Progenitor cell of endocrine pancreas (in vitro differentiated cells): ENCODE measurements around the gene LDLRAD4. TPM values are rescaled to one million over a fixed set of nuclear protein-coding genes. Genes with fewer than 3 reads are reported as not detected.

Experiments
- DNase-seq: peaks from one replicate; pipeline ENCODE4 v3.0.0; 2021; ENCODE audit warnings: low spot score; ENCODE audit not compliant: unreplicated experiment
- H3K27ac Mint-ChIP-seq: 2 replicates; pipeline ENCODE4 v1.8.0; 2021; ENCODE audit warnings: mild to moderate bottlenecking, moderate library complexity, mixed read lengths
- H3K27me3 Mint-ChIP-seq: 2 replicates; pipeline ENCODE4 v1.8.0; 2021; ENCODE audit warnings: mixed read lengths
- H3K36me3 Mint-ChIP-seq: 2 replicates; pipeline ENCODE4 v1.8.0; 2022; ENCODE audit warnings: mixed read lengths; ENCODE audit not compliant: insufficient read depth
- H3K4me1 Mint-ChIP-seq: 2 replicates; pipeline ENCODE4 v1.8.0; 2021; ENCODE audit warnings: low read depth, mixed read lengths
- H3K4me3 Mint-ChIP-seq: 2 replicates; pipeline ENCODE4 v1.8.0; 2021; ENCODE audit warnings: low read depth, mild to moderate bottlenecking, moderate library complexity, mixed read lengths
- H3K9me3 Mint-ChIP-seq: 2 replicates; pipeline ENCODE4 v1.8.0; 2021; ENCODE audit warnings: low read depth, mixed read lengths
- CTCF ChIP-seq: fragments of 200-600 bp; sonication (generic); IDR thresholded peaks from one replicate; pipeline ENCODE4 v1.5.0; 2021; ENCODE audit warnings: antibody characterized with exemption, mild to moderate bottlenecking; ENCODE audit not compliant: unreplicated experiment
- total RNA-seq: library from RNA; stranded (reverse); gene quantifications from 2 replicates; pipeline ENCODE4 v1.2.1, GENCODE V29; 2021

The LDLRAD4 gene
- total RNA-seq, 1 donor from 2014 or later, result 3.8 TPM

- Mint-ChIP-seq H3K27ac (no peak overlapping the region), H3K4me1 (no peaks in the 10 kb centered on the region), H3K36me3 (no peaks in the 10 kb centered on the region), H3K27me3 (no peaks in the 10 kb centered on the region), H3K9me3 (no peaks in the 10 kb centered on the region), H3K4me3 (no peak overlapping the region)
- no peak for TF ChIP-seq CTCF
- no peak for DNase-seq
Measured at GRCh38 chr18:13581496-13582177, 363.1 kb downstream of the LDLRAD4 start.

GRCh38 chr18:13582178-13582670 is 363.7 kb downstream of the LDLRAD4 start:
- no peak for DNase-seq
- no peaks in the 10 kb centered on the region for H3K4me1 Mint-ChIP-seq
- H3K9me3 Mint-ChIP-seq, result no peaks in the 10 kb centered on the region
- TF ChIP-seq CTCF, result no peak
- H3K27me3 Mint-ChIP-seq, result no peaks in the 10 kb centered on the region
- H3K27ac Mint-ChIP-seq, result no peak overlapping the region
- no peaks in the 10 kb centered on the region for H3K36me3 Mint-ChIP-seq
- H3K4me3 Mint-ChIP-seq, result no peak overlapping the region

- no peaks in the 10 kb centered on the region for H3K4me1 Mint-ChIP-seq
- TF ChIP-seq CTCF, result no peak
- no peaks in the 10 kb centered on the region for H3K27me3 Mint-ChIP-seq
- no peak overlapping the region for H3K4me3 Mint-ChIP-seq
- H3K36me3 Mint-ChIP-seq, result no peaks in the 10 kb centered on the region
- H3K9me3 Mint-ChIP-seq, result no peaks in the 10 kb centered on the region
- DNase-seq, result no peak
- H3K27ac Mint-ChIP-seq, result no peak overlapping the region
Measured at GRCh38 chr18:13583576-13584550, 365.3 kb downstream of the LDLRAD4 start.

GRCh38 chr18:13584825-13585224 is 366.3 kb downstream of the LDLRAD4 start:
- no peaks in the 10 kb centered on the region for H3K4me1 Mint-ChIP-seq
- no peaks in the 10 kb centered on the region for H3K9me3 Mint-ChIP-seq
- DNase-seq, result no peak
- H3K27me3 Mint-ChIP-seq, result no peaks in the 10 kb centered on the region
- no peak for TF ChIP-seq CTCF
- no peaks in the 10 kb centered on the region for H3K36me3 Mint-ChIP-seq
- no peak overlapping the region for H3K27ac Mint-ChIP-seq
- H3K4me3 Mint-ChIP-seq, result no peak overlapping the region

GRCh38 chr18:13585379-13586153 is 367.0 kb downstream of the LDLRAD4 start:
- no peaks in the 10 kb centered on the region for H3K9me3 Mint-ChIP-seq

More at GRCh38 chr18:13585379-13586153, 367.0 kb downstream of the LDLRAD4 start:
- H3K4me3 Mint-ChIP-seq, result no peak overlapping the region
- H3K4me1 Mint-ChIP-seq, result no peaks in the 10 kb centered on the region
- no peaks in the 10 kb centered on the region for H3K27me3 Mint-ChIP-seq
- no peaks in the 10 kb centered on the region for H3K36me3 Mint-ChIP-seq
- no peak for TF ChIP-seq CTCF
- no peak for DNase-seq
- H3K27ac Mint-ChIP-seq, result no peak overlapping the region
